Liver (tissue), 9 donors: Measurements from ENCODE around the gene PAPSS1. TPM values are rescaled to one million over a fixed set of nuclear protein-coding genes. Genes with fewer than 3 reads are reported as not detected.

Source experiments
- DNase-seq: peaks from one replicate; pipeline ENCODE4 v3.0.0-alpha.2; 2017; ENCODE audit warnings: low spot score
- H3K27ac ChIP-seq, 2 donors: one replicate each; pipeline ENCODE4 v1.7.0; 2013; ENCODE audit warnings: inconsistent platforms in 2 of 2, low read length in 2 of 2, control low read depth in 1 of 2, low read depth in 1 of 2, mild to moderate bottlenecking in 1 of 2
- H3K27me3 ChIP-seq, 4 donors: one replicate each; pipeline versions ENCODE4 v1.6.1 to v1.7.0; 2013; ENCODE audit warnings: low read length in 3 of 4, inconsistent platforms in 1 of 4, mild to moderate bottlenecking in 1 of 4, moderate library complexity in 1 of 4; ENCODE audit not compliant: control insufficient read depth in 4 of 4, insufficient read depth in 4 of 4
- H3K36me3 ChIP-seq, 4 donors: one replicate each; pipeline versions ENCODE4 v1.6.1 to v1.7.0; 2013; ENCODE audit warnings: low read length in 3 of 4, mild to moderate bottlenecking in 3 of 4, low read depth in 1 of 4, moderate library complexity in 1 of 4; ENCODE audit not compliant: control insufficient read depth in 4 of 4, insufficient read depth in 3 of 4
- H3K4me1 ChIP-seq, 4 donors: one replicate each; pipeline versions ENCODE4 v1.6.1 to v1.7.0; 2013; ENCODE audit warnings: low read length in 3 of 4, mild to moderate bottlenecking in 3 of 4, moderate library complexity in 1 of 4; ENCODE audit not compliant: control insufficient read depth in 4 of 4, insufficient read depth in 4 of 4
- H3K4me3 ChIP-seq, 3 donors: one replicate each; pipeline versions ENCODE4 v1.6.1 to v1.7.0; 2013; ENCODE audit warnings: low read length in 3 of 3, control low read depth in 1 of 3, low read depth in 1 of 3, mild to moderate bottlenecking in 1 of 3
- H3K9ac ChIP-seq, 2 donors: one replicate each; pipeline ENCODE4 v1.7.0; 2013; ENCODE audit warnings: low read length in 2 of 2, mild to moderate bottlenecking in 2 of 2, moderate library complexity in 2 of 2, control low read depth in 1 of 2, low read depth in 1 of 2
- H3K9me3 ChIP-seq, 4 donors: one replicate each; pipeline versions ENCODE4 v1.6.1 to v1.7.0; 2013; ENCODE audit warnings: low read length in 3 of 4; ENCODE audit not compliant: control insufficient read depth in 4 of 4
- ATF3 ChIP-seq: IDR thresholded peaks from 2 replicates; pipeline ENCODE4 v1.6.1; 2016; ENCODE audit warnings: antibody characterized with exemption
- EGR1 ChIP-seq, 2 donors: IDR thresholded peaks; 2 replicates each; pipeline ENCODE4 v1.6.1; 2016 to 2018; ENCODE audit warnings: antibody characterized with exemption in 2 of 2, low read depth in 2 of 2
- FOXA2 ChIP-seq: IDR thresholded peaks from 2 replicates; pipeline ENCODE4 v1.6.1; 2016; ENCODE audit warnings: antibody characterized with exemption
- GABPA ChIP-seq, 2 donors: IDR thresholded peaks in 1 of 2; conservative IDR thresholded peaks in 1 of 2; 2 replicates each; pipeline ENCODE4 v1.6.1; 2016; ENCODE audit warnings: antibody characterized with exemption in 2 of 2, mild to moderate bottlenecking in 1 of 2, moderate library complexity in 1 of 2
- HNF4A ChIP-seq, 2 donors: conservative IDR thresholded peaks; 2 replicates each; pipeline ENCODE4 v1.6.1; 2016; ENCODE audit warnings: antibody characterized with exemption in 2 of 2, mild to moderate bottlenecking in 2 of 2
- HNF4G ChIP-seq: IDR thresholded peaks from 2 replicates; pipeline ENCODE4 v1.6.1; 2016; ENCODE audit warnings: antibody characterized with exemption
- JUND ChIP-seq, 2 donors: IDR thresholded peaks; 2 replicates each; pipeline ENCODE4 v1.6.1; 2016; ENCODE audit warnings: antibody characterized with exemption in 2 of 2
- NR2F2 ChIP-seq: IDR thresholded peaks from 2 replicates; pipeline ENCODE4 v1.6.1; 2016; ENCODE audit warnings: antibody characterized with exemption
- RAD21 ChIP-seq, 2 donors: IDR thresholded peaks; 2 replicates each; pipeline ENCODE4 v1.6.1; 2016; ENCODE audit warnings: antibody characterized with exemption in 2 of 2, mild to moderate bottlenecking in 2 of 2
- REST ChIP-seq: IDR thresholded peaks from 2 replicates; pipeline ENCODE4 v1.6.1; 2016; ENCODE audit warnings: antibody characterized with exemption, mild to moderate bottlenecking
- RXRA ChIP-seq, 2 donors: IDR thresholded peaks; 2 replicates each; pipeline ENCODE4 v1.6.1; 2017 to 2018; ENCODE audit warnings: antibody characterized with exemption in 2 of 2, mild to moderate bottlenecking in 1 of 2
- SP1 ChIP-seq: IDR thresholded peaks from 2 replicates; pipeline ENCODE4 v1.6.1; 2018; ENCODE audit warnings: antibody characterized with exemption, mild to moderate bottlenecking
- TAF1 ChIP-seq: conservative IDR thresholded peaks from 2 replicates; pipeline ENCODE4 v1.6.1; 2016; ENCODE audit warnings: antibody characterized with exemption, mild to moderate bottlenecking
- YY1 ChIP-seq: IDR thresholded peaks from 2 replicates; pipeline ENCODE4 v1.6.1; 2016; ENCODE audit warnings: antibody characterized with exemption, mild to moderate bottlenecking
- ZBTB33 ChIP-seq: IDR thresholded peaks from 2 replicates; pipeline ENCODE4 v1.6.1; 2016; ENCODE audit warnings: antibody characterized with exemption
- WGBS: extraction: QIAGEN DNeasy Blood & Tissue Kit; methylation state at CpG from one replicate; pipeline ENCODE4 v1.1.7; 2013; 5-methylcytosine and 5-hydroxymethylcytosine counted together
- polyA plus RNA-seq, 2 donors: library from polyadenylated mRNA; stranded (reverse) in 1 of 2; unstranded in 1 of 2; fragments of 200-250 nt in 1 of 2; fragments of >200 nt in 1 of 2; fragmentation: Nextera tagmentation in 1 of 2; extraction: Ambion mirVana in 1 of 2; gene quantifications; one replicate each; pipeline versions ENCODE4 v1.2.1 to v1.2.3, GENCODE V29; 2013 to 2015
- total RNA-seq, 2 donors: library from RNA; depleted of rRNA; stranded (reverse); fragments of >200 nt; gene quantifications; one replicate each; pipeline ENCODE4 v1.2.3, GENCODE V29; 2014
- TF ChIP-seq, protein P1 (sequence below): fragments of 150-350 bp; IDR thresholded peaks from 2 replicates; pipeline ENCODE4 v1.5.1; 2017; ENCODE audit warnings: improper control_type of control experiment, low read depth, low read length; ENCODE audit not compliant: missing input control
- TF ChIP-seq, protein P2 (sequence below): IDR thresholded peaks from 2 replicates; pipeline ENCODE4 v1.6.1; 2016; ENCODE audit warnings: antibody characterized with exemption
- donor health status: healthy.
- donor health status: healthy.
- donor health status: healthy.
- donor health status: healthy.
- donor health status: healthy.

PAPSS1 gene
- total and polyA plus RNA-seq, 4 donors, result 5.7 to 17.8 (median 6.0) TPM

DNA sequence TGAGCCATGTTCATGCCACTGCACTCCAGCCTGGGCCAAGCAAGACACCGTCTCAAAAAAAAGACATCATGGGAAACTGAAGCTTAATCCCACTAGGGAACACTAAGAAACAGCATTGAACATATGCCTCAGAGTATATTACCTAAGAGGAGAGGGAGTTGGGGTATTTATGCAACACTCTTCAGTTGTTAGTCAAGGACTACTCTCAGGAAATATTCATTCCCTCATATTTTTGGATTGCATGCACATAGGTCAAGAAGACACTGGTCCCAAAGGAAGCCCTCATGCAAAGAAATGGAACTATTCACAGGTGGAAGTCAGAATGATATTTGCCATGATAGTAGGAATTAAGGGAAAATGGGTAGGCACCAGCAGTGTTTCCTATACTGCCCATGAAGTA, 22.8 kb upstream of the PAPSS1 start:
- H3K4me1 ChIP-seq, result peaks cover 0 to 3% (median 2%) of the 10 kb centered on the region in 4 donors
- no peak for DNase-seq
- H3K9ac ChIP-seq, result no peak overlapping the region
- no peak overlapping the region for H3K27ac ChIP-seq
- H3K9me3 ChIP-seq, result no peaks in the 10 kb centered on the region
- TF ChIP-seq EGR1 (IDR thresholded peaks at IDR 0.05; ENCODE audit: low read depth in 2 of 2), result no peak
- no peak overlapping the region for H3K4me3 ChIP-seq
- H3K27me3 ChIP-seq, result no peaks in the 10 kb centered on the region
- H3K36me3 ChIP-seq, result no peaks in the 10 kb centered on the region
- WGBS, result 98% methylated on average over 1 of the region's 1 CpG

- WGBS, result 94% methylated on average over 1 of the region's 1 CpG
- H3K9me3 ChIP-seq, result no peaks in the 10 kb centered on the region
- H3K27me3 ChIP-seq, result no peaks in the 10 kb centered on the region
- no peaks in the 10 kb centered on the region for H3K36me3 ChIP-seq
- no peak for DNase-seq
- TF ChIP-seq SP1 (no peak), TAF1 (no peak), GABPA (IDR thresholded peaks at IDR 0.05 in 1 of 2, conservative IDR thresholded peaks at IDR 0.05 in 1 of 2) (no peak), EGR1 (IDR thresholded peaks at IDR 0.05; ENCODE audit: low read depth in 2 of 2) (no peak), RAD21 (IDR thresholded peaks at IDR 0.05) (no peak), REST (no peak), HNF4A (conservative IDR thresholded peaks at IDR 0.05) (no peak), YY1 (no peak), NR2F2 (no peak), HNF4G (no peak)
- TF ChIP-seq, protein P1, sequence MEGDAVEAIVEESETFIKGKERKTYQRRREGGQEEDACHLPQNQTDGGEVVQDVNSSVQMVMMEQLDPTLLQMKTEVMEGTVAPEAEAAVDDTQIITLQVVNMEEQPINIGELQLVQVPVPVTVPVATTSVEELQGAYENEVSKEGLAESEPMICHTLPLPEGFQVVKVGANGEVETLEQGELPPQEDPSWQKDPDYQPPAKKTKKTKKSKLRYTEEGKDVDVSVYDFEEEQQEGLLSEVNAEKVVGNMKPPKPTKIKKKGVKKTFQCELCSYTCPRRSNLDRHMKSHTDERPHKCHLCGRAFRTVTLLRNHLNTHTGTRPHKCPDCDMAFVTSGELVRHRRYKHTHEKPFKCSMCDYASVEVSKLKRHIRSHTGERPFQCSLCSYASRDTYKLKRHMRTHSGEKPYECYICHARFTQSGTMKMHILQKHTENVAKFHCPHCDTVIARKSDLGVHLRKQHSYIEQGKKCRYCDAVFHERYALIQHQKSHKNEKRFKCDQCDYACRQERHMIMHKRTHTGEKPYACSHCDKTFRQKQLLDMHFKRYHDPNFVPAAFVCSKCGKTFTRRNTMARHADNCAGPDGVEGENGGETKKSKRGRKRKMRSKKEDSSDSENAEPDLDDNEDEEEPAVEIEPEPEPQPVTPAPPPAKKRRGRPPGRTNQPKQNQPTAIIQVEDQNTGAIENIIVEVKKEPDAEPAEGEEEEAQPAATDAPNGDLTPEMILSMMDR, result no peak
- H3K4me3 ChIP-seq, result no peak overlapping the region
- H3K9ac ChIP-seq, result no peak overlapping the region
- peaks cover 2 to 9% (median 8%) of the 10 kb centered on the region in 4 donors for H3K4me1 ChIP-seq
- no peak overlapping the region for H3K27ac ChIP-seq
Measured at GRCh38 chr4:107742196-107742595, 22.2 kb upstream of the PAPSS1 start.

GRCh38 chr4:107740950-107741701, 21.1 kb upstream of the PAPSS1 start:
- H3K4me3 ChIP-seq, result no peak overlapping the region
- 77% methylated on average over 11 of the region's 11 CpGs for WGBS
- no peak for DNase-seq
- H3K27me3 ChIP-seq, result no peaks in the 10 kb centered on the region
- H3K36me3 ChIP-seq, result no peaks in the 10 kb centered on the region
- H3K9ac ChIP-seq, result no peak overlapping the region
- H3K4me1 ChIP-seq, result peaks cover 2 to 15% (median 12%) of the 10 kb centered on the region in 4 donors
- H3K9me3 ChIP-seq, result no peaks in the 10 kb centered on the region
- no peak overlapping the region for H3K27ac ChIP-seq
- TF ChIP-seq YY1, result no peak
- no peak for TF ChIP-seq RAD21 (IDR thresholded peaks at IDR 0.05)
- TF ChIP-seq, protein P2, sequence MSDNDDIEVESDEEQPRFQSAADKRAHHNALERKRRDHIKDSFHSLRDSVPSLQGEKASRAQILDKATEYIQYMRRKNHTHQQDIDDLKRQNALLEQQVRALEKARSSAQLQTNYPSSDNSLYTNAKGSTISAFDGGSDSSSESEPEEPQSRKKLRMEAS, result no peak
- TF ChIP-seq, protein P1, result no peak
- no peak for TF ChIP-seq GABPA (IDR thresholded peaks at IDR 0.05 in 1 of 2, conservative IDR thresholded peaks at IDR 0.05 in 1 of 2)
- no peak for TF ChIP-seq FOXA2
- TF ChIP-seq ATF3, result no peak
- no peak for TF ChIP-seq JUND (IDR thresholded peaks at IDR 0.05)
- no peak for TF ChIP-seq RXRA (IDR thresholded peaks at IDR 0.05)
- no peak for TF ChIP-seq HNF4G
- TF ChIP-seq NR2F2, result no peak
- TF ChIP-seq ZBTB33, result no peak
- no peak for TF ChIP-seq EGR1 (IDR thresholded peaks at IDR 0.05; ENCODE audit: low read depth in 2 of 2)
